Left colon (tissue), 2 donors: Measurements from ENCODE around the gene PEX16. TPM values are rescaled to one million over a fixed set of nuclear protein-coding genes. Genes with fewer than 3 reads are reported as not detected.
A peak's percentile ranks its signal among the peaks of the same experiment; 100 is the strongest.

Source experiments
- ATAC-seq: fragments of 200-7000 bp; cut with Tn5 transposase; one replicate; pipeline ENCODE4 v1.9.1; 2020; ENCODE audit warnings: mild to moderate bottlenecking, moderate library complexity
- DNase-seq, 2 donors: peaks; one replicate each; pipeline ENCODE4 v3.0.0-alpha.2; 2020
- intact Hi-C, 2 donors: fragments of 100-400 bp; cut with DNase I in 1 of 2; cut with micrococcal nuclease in 1 of 2; formaldehyde crosslinking; loops; one replicate each; pipeline versions ENCODE4 v1.11.2 to v1.14.0; 2022; cut with DNase I, micrococcal nuclease
- long read RNA-seq: library from polyadenylated mRNA; unstranded; transcript quantifications from one replicate; pipeline ENCODE4 v2.0.0, GENCODE V29; 2021
- total RNA-seq, 2 donors: library from RNA; stranded (reverse); fragmentation: NEBNext Ultra II Directional; extraction: Animal tissue kit (Norgen Biotek cat#: 25700); gene quantifications; one replicate each; pipeline ENCODE4 v1.2.1, GENCODE V29; 2021
- donor health status: DM: no; HTN: no; CAD: no.
- donor health status: DM: yes; HTN: yes; CAD: no.

PEX16 gene
- 10 to 100 TPM; 39.6 to 42.9 TPM for total RNA-seq
- long read RNA-seq, transcript PEX16-202 (11 exons, 1,335 nt), result major isoform, 47 of 62 reads
- long read RNA-seq, partial matches to known transcripts, result 3 of 62 reads
- long read RNA-seq, other reads (novel, unspliced or antisense), result 10 of 62 reads

- ATAC-seq, result peak; percentile 86
- intact Hi-C loops, result no loop called here
- peak; percentile 95 to 98 for DNase-seq
Observed at GRCh38 chr11:45917623-45918330, at the start of gene PEX16. PEX16 (minus strand) TSS chr11:45917877; CDS start chr11:45917811, 66 bp downstream.

GRCh38 chr11:45964911-45965389, 47.3 kb upstream of the PEX16 start:
- intact Hi-C loops, result loop anchor here in 1 of 2 donors (2.0 kb wide), 1 partner anchor 42 kb away; no protein-coding TSS in a partner anchor
- peak; percentile 87 for ATAC-seq
- DNase-seq, result peak; percentile 42 to 45

DNA sequence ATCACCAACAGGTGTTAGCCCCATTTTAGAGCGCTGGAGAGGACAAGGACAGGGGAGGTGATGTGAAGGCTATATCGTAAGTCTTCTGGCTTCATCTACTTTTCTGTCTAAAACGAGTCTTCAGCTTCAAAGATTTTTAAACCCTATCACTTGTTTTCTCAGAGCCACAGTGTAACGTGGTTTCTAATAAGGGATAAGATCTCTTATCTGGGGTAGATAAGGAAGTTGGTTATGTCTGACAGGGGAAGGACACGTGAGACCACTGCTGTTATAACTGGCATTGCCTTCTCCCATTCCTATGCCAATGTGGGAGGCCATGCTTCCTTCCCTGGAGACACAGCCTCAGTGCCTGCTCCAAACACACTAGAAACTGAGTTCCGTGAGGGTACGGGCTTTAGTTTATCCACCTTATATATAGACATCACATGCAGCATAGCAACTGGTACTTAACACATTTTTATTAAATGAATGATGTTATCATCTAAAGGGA, 44.1 kb upstream of the PEX16 start:
- no peak for ATAC-seq
- intact Hi-C loops, result no loop called here
- no peak for DNase-seq

DNA sequence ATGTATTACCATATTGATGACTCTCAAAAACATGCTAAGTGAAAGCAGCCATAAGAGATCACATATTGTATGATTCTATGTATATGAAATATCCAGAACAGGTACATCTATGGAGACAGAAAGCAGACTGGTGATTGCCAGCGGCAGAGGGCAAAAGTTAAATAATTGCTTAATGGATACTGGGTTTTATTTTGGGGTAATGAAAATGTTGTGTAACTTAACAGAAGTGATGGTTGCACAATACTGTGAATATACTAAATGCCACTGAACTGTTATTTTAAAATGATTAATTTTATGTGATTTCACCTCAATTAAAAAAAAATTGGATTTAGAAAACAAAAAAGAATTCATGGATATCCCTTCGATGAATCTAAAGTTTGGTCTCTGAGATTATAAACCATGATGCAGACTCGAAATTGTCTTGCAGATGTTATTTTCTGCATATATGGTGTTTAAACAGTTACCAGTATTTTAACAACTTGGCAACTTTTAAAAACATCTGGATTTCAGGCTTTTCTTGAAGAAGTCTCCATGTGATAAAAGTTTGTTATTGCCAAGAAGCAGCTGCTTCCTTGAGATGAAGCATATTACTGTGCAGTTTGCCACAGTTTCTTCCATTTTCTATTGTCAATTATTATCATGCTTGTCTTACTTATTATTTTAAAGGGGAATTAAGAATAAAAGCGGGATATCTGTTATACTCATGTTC, 42.9 kb upstream of the PEX16 start:
- DNase-seq (no peak), ATAC-seq (no peak)
- intact Hi-C loops, result no loop called here

DNA sequence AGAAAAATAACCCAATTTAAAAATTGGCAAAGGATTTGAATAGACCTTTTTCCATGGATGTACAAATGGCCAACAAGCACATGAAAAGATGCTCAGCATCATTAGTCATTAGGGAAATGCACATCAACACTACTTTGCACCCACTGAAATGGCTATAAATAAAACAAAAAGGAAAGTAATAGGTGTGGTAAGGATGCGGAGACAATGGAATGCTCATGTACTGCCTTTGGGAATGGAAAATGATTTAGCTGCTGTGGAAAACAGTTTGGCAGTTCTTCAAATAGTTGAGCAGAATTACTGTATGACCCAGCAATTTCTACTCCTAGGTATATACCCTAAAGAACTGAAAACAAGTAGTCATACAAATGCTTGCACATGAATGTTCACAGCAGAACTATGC, 42.2 kb upstream of the PEX16 start:
- DNase-seq (no peak), ATAC-seq (no peak)
- intact Hi-C loops, result no loop called here

GRCh38 chr11:45949992-45950407, 32.3 kb upstream of the PEX16 start:
- ATAC-seq, result no peak
- DNase-seq, result no peak
- intact Hi-C loops, result no loop called here

- intact Hi-C loops, result no loop called here
- ATAC-seq, result no peak
- DNase-seq, result no peak
Observed at GRCh38 chr11:45948356-45948755, 30.7 kb upstream of the PEX16 start.

- intact Hi-C loops, result no loop called here
- ATAC-seq (no peak), DNase-seq (no peak)
Observed at GRCh38 chr11:45947885-45948284, 30.2 kb upstream of the PEX16 start.

GRCh38 chr11:45945397-45945999, 27.8 kb upstream of the PEX16 start:
- DNase-seq (no peak), ATAC-seq (no peak)
- intact Hi-C loops, result no loop called here

DNA sequence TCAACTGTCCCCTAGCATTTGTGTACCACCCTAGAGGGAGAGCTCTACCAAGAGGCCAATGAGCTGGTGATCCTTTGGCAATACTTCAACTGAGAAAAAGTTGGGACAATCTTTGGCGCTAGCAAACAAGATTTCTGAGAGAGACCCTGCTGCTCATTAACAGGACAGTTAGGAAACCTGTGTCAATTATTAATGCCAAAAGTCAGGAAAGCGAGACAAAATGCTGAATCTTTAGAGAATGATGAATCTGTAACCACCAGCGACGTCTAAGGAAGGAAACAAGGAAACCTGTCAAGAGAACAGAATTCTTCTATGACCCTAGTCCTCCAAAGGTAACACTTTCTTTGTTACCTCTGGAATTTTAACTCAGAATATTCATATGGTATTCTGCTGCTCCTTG, 24.7 kb upstream of the PEX16 start:
- ATAC-seq (no peak), DNase-seq (no peak)
- intact Hi-C loops, result no loop called here

DNA sequence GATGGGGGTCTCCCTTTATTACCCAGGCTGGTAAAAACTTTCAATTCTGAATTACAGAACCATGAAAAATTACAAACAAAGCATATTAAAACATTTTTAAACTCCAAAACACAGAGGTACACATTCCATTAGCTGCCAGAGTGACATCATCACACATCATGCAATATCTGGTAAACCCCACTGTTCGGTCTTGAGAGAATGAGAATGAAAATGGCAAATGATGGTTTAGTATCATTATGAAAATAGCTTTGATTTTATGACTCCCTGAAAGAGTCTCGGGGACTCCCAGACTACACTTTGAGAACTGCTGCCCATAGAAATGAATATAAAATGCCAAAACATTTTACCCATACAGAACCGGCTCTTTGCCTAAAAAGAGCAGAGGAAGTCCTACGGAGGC, 23.6 kb upstream of the PEX16 start:
- intact Hi-C loops, result no loop called here
- no peak for ATAC-seq
- DNase-seq, result no peak

- intact Hi-C loops, result no loop called here
- DNase-seq (no peak), ATAC-seq (no peak)
Observed at GRCh38 chr11:45939836-45940235, 22.2 kb upstream of the PEX16 start.

DNA sequence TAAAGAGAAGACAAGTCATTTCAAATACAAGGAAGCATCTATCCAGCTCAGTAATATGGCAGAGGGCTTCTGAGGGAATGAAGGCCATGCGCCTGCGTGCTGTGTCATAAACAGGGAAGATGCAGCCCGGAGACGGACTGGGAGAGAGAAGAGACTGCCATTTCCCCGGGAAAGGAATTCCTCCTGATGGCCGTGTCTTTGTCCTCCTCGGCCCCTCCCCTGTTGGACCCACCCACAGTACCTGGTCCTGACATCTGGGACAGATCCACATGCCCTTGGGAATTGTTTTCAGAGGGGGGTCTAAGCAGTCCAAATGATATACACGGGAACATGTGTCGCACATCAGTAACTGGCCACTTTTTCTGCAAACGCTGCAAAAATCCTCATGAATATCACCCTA, 20.2 kb upstream of the PEX16 start:
- ATAC-seq (no peak), DNase-seq (no peak)
- intact Hi-C loops, result no loop called here

DNA sequence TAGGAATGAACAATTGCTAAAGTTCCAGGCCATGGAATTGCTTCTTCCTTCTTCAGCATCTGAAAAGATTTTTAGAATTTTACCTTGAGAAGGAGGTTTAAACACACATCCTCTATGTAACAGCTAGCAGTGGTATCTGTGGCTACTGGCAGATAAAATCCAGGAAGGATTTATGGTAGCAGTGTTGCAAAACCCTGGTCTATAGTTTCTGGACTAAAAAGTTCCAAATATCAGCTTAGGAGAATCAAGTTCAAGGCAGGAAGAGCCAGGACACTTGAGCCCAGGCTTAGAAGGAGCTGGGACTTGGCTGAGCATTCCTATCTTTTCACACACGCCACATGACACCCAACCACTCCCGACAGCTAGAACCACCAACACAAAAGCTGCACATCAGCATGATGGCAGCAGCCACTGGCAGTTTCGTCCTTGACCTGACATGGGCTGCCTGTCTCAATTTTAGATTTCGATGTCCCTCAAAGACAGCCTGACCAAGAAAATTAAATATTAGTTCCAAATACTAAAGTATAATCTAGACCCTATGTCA, 18.9 kb upstream of the PEX16 start:
- DNase-seq, result no peak
- intact Hi-C loops, result no loop called here
- ATAC-seq, result no peak

GRCh38 chr11:45935349-45936064, 17.8 kb upstream of the PEX16 start:
- DNase-seq (no peak), ATAC-seq (no peak)
- intact Hi-C loops, result no loop called here

- no peak for DNase-seq
- no peak for ATAC-seq
Observed at GRCh38 chr11:45934580-45935318, 17.1 kb upstream of the PEX16 start.

DNA sequence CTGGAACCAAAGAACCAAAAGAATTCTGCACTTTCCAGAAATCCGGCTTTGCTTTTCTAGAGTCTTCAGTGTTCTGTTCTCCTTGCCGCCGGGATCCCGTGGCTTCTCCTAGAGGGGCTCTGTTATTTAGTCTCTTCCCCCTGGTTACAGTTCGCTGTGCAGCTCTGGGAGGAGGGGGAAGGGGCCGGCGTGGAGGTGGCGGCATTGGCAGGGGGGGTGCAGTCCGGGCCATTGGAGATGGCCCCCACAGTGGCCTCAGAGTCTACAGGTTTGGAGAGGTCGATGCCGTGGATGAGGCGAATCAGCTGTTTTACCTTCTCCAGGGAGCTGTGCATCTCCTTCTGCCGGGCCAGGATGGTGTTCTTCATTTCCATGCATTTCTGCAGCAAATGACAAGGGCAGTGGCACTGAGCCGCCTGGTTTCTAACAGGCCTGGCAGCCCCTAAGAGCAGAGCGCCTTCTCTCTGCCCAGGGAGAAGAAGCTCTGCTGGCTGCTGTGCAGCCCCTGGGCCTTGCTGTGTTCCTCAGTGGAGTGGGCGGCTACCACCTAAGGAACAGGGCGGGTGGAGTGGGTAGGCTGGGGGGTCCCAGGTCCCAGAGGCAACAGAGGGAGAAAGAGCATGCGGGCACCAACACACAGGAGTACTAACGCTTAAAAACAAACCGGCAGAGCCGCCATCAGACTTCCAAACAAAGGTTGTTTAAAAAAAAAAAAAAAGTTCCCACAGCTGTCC, 16.3 kb upstream of the PEX16 start:
- ATAC-seq (no peak), DNase-seq (no peak)
- intact Hi-C loops, result no loop called here

More at GRCh38 chr11:45934580-45935318, 17.1 kb upstream of the PEX16 start:
- intact Hi-C loops, result no loop called here
